ENCODE results near the gene IGIP.
"Not testable (repeated sequence)": the region's sequence is repeated elsewhere in the genome, so short reads cannot be mapped to it uniquely, and the experiment has no call there.

The IGIP gene

GRCh38 chr5:140143521-140144258 lies 18.0 kb downstream of the IGIP start:
- no peak for DNase-seq

- DNase-seq, result no peak
Observed at GRCh38 chr5:140145256-140145655, 19.5 kb downstream of the IGIP start.

DNA sequence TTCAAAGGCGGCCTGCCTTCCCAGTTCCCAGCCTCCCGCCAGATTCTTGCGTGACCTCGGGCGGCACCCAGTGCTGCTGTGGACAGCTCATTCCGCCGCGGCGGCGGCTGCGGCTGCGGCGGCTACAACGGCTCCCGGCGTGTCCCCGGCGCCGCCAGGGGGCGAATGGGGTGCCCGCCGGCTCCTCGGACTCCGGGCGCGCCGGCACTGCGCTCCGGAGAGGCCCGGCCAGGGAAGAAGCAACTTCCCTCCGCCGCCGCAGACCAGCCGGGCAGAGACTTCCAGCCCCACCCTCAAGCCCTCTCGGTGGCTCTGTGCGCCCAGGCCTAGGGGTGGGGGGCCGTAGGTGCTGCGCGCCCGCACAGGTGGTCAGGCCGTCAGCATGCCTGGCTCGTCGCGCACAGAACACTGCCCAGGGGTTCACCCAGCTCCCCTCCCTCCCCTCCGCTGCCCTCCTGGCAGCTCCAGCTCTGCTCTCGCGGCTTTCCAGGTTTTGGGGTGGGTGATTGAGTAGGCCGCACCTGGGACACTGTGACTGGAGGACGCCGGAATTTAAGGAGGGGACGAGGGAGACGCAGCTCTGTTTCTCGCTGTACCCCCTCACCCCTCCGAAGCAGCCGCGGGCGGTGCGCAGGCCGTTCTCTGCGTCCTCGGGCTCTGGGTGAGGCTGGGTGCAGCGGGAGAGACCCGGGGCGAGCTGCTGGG lies 20.2 kb downstream of the IGIP start:
- peak; percentile 30 for DNase-seq

DNA sequence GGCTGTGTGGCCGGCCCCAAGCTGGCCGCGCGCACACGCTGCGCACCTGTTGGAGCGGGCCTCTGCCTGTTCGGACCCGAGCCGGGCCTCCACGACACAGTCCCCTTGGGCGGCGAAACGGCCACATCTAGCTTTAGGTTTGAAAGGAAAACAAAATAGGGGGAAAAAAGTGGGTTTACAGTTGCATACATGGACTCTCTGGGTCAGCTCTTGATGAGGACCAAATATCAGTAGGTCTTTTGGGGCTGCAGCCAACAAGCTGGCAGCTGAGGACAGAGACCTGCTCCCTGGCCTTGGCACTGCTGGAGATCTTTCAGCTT lies 20.7 kb downstream of the IGIP start:
- no peak for DNase-seq

GRCh38 chr5:140147460-140147859 lies 21.7 kb downstream of the IGIP start:
- DNase-seq, result no peak

- DNase-seq, result no peak
Observed at GRCh38 chr5:140148508-140148907, 22.8 kb downstream of the IGIP start.

DNA sequence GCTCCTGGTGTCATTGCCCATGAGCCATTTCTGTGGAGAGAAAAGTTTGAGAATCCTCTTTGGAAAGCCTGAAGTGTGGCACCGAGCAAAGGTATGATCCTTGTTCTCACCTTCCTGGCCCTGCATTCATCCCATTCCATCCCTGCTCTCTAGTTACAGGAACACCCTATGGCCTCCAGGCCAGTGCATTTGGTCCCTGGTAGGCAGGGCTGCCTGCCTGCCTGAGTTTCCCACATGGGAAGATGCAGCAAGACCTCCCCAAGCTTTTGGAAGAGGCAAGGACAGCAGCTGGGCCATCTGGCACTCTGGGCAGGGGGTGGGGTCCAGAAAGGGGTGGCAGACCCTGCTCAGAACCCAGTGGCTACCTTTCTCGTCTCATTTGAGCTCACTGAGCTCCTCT lies 24.5 kb downstream of the IGIP start:
- DNase-seq, result no peak

DNA sequence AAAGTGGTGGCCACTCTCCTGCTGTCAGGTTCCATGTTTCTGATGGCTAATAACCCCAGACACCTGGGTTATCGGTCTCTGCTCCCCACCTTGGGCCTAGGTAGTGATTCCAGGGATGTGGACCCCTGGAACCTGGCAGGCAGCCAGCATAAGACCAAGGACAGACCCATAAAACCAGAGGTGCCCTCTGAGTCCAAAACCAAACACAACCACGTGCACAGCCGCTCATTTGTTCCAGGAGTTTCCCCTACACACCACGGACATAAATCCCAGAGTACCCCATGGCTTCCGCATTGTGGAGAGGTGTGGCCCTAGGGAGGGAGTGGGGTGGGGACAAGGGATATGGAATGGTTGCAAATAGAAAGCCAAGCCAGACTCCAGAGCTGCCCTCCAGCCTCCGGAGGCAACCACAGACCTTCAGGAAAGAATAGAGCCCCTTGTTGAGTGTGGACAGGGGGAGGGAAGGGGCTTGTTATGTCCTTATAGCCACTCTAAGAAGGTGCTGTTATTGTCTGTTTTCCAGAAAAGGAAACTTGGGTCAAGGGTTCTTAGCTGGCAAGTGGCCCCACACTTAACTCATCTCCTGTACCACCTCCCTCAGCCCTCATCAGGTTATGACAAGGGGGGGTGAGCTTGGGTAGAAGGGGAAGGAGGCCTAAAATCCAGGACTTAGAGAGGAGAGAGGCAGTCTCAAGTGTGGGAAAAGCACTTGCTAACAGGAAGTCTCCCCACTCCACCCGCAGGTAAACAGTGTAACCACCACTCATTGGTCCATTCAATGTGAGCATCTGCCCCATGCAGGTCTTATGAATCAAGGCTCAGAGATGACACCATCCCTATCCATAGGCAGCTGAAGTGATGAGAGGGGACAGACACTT lies 25.6 kb downstream of the IGIP start:
- no peak for DNase-seq

DNA sequence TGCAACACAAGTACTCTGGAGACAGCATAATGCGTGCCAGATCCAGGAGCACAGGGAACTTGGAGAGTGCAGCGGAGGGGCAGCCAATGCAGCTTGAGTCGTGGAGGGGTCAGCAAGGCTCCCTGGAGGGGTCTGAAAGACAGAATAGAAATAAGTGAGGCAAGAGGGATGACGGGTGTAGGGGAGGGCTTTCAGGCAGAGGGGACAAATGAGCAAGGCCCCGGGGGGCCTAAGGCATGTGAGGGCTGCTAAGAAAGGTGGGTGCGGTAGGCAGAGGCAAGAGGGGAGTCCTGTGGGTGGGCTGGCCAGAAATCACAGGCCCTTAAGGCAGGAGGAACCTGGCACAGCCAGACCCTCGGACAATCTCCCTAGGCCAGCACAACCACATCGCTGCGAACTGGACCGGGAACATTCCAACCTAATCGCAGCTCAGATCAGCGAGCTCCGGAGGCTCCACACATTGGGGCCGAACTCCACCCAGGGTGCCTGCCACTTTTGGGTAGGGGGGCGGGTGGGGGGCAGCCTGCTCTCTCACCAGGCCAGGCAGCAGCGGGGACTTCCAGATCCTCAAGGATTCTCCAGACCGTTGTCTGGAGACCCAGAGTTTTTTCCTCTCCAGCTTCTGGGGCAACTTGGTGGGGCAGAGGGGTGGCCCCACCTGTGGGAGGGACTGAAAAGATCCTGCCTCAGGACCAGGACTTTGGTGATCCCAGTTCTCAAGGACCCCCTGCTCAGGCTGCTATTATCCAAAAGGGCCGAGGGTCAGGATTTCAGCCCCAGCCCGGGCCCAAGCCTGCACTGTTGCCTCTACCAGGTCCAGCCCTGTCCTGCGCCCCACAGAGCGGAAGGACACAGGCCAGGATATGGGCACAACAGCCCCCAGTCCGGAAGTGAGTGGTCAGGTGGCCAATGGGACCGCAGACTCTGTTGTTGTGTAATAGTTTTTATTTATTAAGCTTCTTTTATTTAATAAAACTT lies 26.6 kb downstream of the IGIP start:
- DNase-seq, result no peak

DNA sequence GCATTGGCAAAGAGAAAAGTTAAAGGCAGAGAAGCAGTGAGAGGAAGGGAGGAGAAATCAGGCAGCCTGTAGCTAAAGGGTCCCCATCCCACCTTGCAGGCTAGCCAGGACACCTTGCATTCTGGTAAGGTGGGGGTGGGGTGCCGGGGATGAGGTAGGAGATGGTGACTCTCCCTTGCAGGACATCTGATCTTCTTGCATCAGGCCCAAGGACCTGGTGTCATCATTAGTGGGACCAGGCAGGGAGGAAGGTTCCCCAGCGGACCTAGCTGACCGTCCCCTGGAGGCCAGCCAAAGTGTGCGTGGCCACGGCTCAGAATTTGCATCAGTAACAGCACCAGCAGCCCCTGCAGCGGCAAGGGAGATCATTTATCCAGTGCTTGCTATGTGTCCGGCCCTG lies 27.5 kb downstream of the IGIP start:
- no peak for DNase-seq

DNA sequence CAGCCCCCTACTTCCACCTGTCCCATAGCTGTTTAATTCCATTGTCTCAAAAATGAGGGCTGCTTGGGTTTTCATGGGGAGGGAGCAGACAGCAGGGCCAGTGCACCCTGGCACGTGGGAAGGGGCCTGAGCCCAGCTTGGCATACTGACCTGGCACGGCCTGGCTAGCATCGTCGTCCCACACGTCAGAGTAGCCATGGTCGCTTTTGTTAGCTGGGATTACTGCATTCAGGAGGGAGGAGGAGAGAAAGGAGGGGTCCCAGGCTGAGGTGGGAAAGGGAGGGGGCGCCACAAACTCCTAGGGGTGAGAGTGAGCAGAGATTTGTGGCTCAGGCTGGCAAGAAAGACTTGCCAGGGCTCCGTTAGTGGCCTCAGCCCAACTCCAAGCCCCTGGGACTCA lies 28.2 kb downstream of the IGIP start:
- no peak for DNase-seq

GRCh38 chr5:140154710-140155381 lies 29.1 kb downstream of the IGIP start:
- not testable (repeated sequence) for DNase-seq

GRCh38 chr5:140157032-140157781 lies 31.5 kb downstream of the IGIP start:
- peak; percentile 81 for DNase-seq

DNA sequence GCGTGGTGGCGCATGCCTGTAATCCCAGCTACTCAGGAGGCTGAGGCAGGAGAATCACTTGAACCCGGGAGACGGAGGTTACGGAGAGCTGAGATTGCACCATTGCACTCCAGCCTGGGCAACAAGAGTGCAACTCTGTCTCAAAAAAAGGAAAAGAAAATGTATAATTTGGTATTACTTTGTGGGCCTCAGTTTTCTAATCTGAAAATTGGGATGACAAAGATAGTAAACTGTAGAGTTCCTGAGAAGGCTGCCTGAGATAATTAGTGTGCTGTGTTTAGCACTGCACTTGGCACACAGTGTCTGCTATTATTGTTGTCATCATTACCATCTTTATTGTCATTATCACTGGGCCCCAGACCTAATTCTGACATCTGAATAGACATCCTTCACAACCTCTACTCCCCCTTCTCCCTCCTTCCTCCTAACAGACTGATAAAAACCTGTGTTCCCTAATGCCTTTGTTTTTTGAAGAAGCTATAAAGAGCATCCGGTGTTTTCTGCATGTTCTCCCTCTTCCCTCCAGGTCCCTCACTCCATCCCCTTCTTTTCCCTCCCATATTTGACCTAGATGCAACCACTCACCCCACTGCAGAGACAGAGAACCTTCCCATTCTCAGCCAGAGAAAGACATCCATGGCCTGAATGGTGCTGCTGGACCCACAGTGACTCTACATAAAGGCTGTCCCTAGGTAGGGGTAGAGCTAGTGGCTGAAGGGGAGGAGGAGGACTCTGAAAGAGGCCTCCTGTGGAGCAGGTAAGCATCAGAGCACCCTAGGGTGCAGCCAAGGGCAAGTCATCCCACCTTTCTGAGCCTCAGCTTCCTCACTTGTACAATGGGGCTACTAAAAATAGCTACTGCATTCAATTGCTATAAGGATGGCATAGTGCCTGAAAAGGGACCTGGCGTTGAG lies 33.5 kb downstream of the IGIP start:
- no peak for DNase-seq

GRCh38 chr5:140162275-140162674 lies 36.5 kb downstream of the IGIP start:
- DNase-seq, result no peak

DNA sequence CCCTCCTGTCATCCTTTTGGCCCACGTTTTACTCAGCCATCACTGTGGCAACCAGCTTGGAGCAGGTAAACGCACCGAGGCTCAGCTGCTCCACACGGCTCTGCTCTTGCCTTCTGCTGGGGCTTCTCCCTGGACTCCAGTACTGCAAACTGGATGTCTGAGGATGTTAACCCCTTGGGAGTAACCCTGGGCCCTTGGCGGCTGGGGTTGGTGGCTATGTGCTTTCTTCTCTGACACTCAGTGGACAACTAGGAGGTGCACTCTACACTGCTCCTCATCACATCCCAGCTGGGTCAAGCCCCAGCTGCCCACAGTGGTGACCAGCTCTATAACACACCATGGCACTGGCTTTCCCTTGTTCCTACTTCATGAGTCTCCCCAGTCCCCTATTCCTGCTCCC lies 37.0 kb downstream of the IGIP start:
- DNase-seq, result no peak

GRCh38 chr5:140165101-140165922 lies 39.6 kb downstream of the IGIP start:
- DNase-seq, result no peak

DNA sequence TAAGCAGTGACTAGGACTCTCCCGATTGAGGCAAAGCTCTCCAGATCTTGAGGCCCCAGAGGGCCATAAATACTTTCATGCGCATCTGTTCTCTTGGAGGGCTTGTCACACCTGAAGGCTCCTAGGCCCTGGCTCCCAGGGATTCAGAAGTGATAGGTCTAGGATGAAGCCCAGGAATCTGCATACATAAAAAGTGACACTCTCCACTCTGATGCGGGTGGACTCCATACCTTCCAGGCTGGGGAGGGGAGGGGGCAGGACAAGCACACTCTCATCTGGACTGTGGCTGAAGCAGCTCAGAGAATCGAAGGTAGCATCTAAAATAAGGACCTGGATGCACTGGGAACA lies 40.2 kb downstream of the IGIP start:
- DNase-seq, result no peak

DNA sequence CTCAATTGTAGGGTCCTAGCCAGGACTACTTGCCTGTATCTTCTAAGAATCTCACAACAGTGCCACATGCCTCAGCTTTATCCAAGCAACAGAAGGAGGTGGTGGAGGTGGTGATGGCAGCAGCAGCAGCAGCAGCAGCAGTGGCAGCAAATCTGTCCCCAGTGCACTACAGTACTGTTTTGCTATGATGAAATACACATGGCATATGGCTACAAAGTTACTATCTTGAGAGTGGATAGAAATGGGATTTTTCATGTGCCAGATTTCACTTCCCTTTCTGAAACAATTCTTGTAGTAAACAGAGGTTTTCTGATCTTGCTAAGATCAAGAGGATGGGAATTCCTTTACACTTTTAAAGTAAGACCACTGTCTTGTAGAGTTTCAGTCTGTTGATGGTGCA lies 41.2 kb downstream of the IGIP start:
- DNase-seq, result no peak

Measured in CD4-positive, alpha-beta T cell treated with Interleukin-4 for 4 hours (primary cell).